Naive thymus-derived CD4-positive, alpha-beta T cell (primary cell): ENCODE measurements around the gene LACC1. TPM values are rescaled to one million over a fixed set of nuclear protein-coding genes. Genes with fewer than 3 reads are reported as not detected.

Experiments
- ATAC-seq: fragments of 150-1000 bp; cut with Tn5 transposase; 2 replicates; pipeline ENCODE4 v1.10.0; 2021; ENCODE audit warnings: mild to moderate bottlenecking, moderate library complexity
- CTCF ChIA-PET: fragments of 350-600 bp; sonication (Branson Sonifier 250); formaldehyde crosslinking; loops from one replicate; lab custom pipeline; 2021; ENCODE audit warnings: antibody characterized with exemption; lab: Charles Lee
- POLR2A ChIA-PET: fragments of 350-600 bp; sonication (Branson Sonifier 250); formaldehyde crosslinking; loops from one replicate; lab custom pipeline; 2021; ENCODE audit warnings: antibody characterized with exemption, inconsistent platforms; lab: Charles Lee
- DNase-seq, 9 donors: peaks; one replicate each; pipeline versions ENCODE4 v3.0.0 to v3.0.0-alpha.2; 2020 to 2022; ENCODE audit warnings: mixed read lengths in 1 of 9
- H3K27ac ChIP-seq: one replicate; pipeline ENCODE4 v1.7.0; 2013; ENCODE audit warnings: mild to moderate bottlenecking, low read depth, low read length, moderate library complexity
- H3K27me3 ChIP-seq, 2 donors: one replicate each; pipeline ENCODE4 v1.7.0; 2013; ENCODE audit warnings: low read length in 2 of 2, mild to moderate bottlenecking in 2 of 2, moderate library complexity in 2 of 2; ENCODE audit not compliant: control insufficient read depth in 2 of 2, insufficient read depth in 2 of 2
- H3K36me3 ChIP-seq, 3 experiments: 1 replicate in 2 of 3; 2 replicates in 1 of 3; pipeline ENCODE4 v1.7.0; 2013; ENCODE audit warnings: low read length in 3 of 3, mild to moderate bottlenecking in 3 of 3, moderate library complexity in 1 of 3; ENCODE audit not compliant: insufficient read depth in 3 of 3, control insufficient read depth in 2 of 3
- H3K4me1 ChIP-seq, 2 donors: one replicate each; pipeline ENCODE4 v1.7.0; 2013; ENCODE audit warnings: low read length in 2 of 2, mild to moderate bottlenecking in 2 of 2, moderate library complexity in 1 of 2; ENCODE audit not compliant: control insufficient read depth in 2 of 2, insufficient read depth in 2 of 2
- H3K4me3 ChIP-seq: 2 replicates; pipeline ENCODE4 v1.7.0; 2013; ENCODE audit warnings: mild to moderate bottlenecking, low read length
- H3K9me3 ChIP-seq, 3 experiments: 1 replicate in 2 of 3; 2 replicates in 1 of 3; pipeline ENCODE4 v1.7.0; 2013; ENCODE audit warnings: low read length in 3 of 3; ENCODE audit not compliant: control insufficient read depth in 2 of 3
- H3K27ac Mint-ChIP-seq, 9 donors: one replicate each; pipeline ENCODE4 v1.8.0; 2020 to 2022; ENCODE audit warnings: mixed read lengths in 9 of 9, mild to moderate bottlenecking in 8 of 9, moderate library complexity in 5 of 9, inconsistent platforms in 2 of 9
- H3K27me3 Mint-ChIP-seq, 5 donors: one replicate each; pipeline ENCODE4 v1.8.0; 2021 to 2022; ENCODE audit warnings: mixed read lengths in 5 of 5, mild to moderate bottlenecking in 1 of 5
- H3K36me3 Mint-ChIP-seq, 5 donors: one replicate each; pipeline ENCODE4 v1.8.0; 2020 to 2022; ENCODE audit warnings: mixed read lengths in 5 of 5, mild to moderate bottlenecking in 3 of 5, inconsistent platforms in 1 of 5
- H3K4me1 Mint-ChIP-seq, 7 donors: one replicate each; pipeline ENCODE4 v1.8.0; 2020 to 2022; ENCODE audit warnings: mixed read lengths in 7 of 7, mild to moderate bottlenecking in 3 of 7, inconsistent platforms in 1 of 7
- H3K4me3 Mint-ChIP-seq, 10 donors: one replicate each; pipeline ENCODE4 v1.8.0; 2020 to 2022; ENCODE audit warnings: mild to moderate bottlenecking in 10 of 10, mixed read lengths in 10 of 10, moderate library complexity in 6 of 10, inconsistent platforms in 2 of 10
- H3K9me3 Mint-ChIP-seq, 11 donors: one replicate each; pipeline ENCODE4 v1.8.0; 2020 to 2022; ENCODE audit warnings: mixed read lengths in 11 of 11, mild to moderate bottlenecking in 4 of 11, inconsistent platforms in 1 of 11, moderate library complexity in 1 of 11
- intact Hi-C, 2 donors: fragments of 100-400 bp; cut with micrococcal nuclease; formaldehyde crosslinking; loops; one replicate each; pipeline ENCODE4 v1.15.1; 2023
- polyA plus RNA-seq, 2 donors: library from polyadenylated mRNA; unstranded; fragments of 300-500 nt; fragmentation: Illumina TruSeq; gene quantifications; one replicate each; pipeline ENCODE4 v1.2.3, GENCODE V29; 2021
- total RNA-seq, 6 experiments: library from RNA in 5 of 6; stranded (reverse) in 5 of 6; gene quantifications; 1 replicate in 5 of 6; 2 replicates in 1 of 6; pipeline ENCODE4 v1.2.3 and lab custom pipeline; 2021 to 2026

LACC1 gene
- total and polyA plus RNA-seq, 7 experiments from 2014 or later, result 0.65 to 5.3 (median 2.8) TPM; not detected in 1

DNA sequence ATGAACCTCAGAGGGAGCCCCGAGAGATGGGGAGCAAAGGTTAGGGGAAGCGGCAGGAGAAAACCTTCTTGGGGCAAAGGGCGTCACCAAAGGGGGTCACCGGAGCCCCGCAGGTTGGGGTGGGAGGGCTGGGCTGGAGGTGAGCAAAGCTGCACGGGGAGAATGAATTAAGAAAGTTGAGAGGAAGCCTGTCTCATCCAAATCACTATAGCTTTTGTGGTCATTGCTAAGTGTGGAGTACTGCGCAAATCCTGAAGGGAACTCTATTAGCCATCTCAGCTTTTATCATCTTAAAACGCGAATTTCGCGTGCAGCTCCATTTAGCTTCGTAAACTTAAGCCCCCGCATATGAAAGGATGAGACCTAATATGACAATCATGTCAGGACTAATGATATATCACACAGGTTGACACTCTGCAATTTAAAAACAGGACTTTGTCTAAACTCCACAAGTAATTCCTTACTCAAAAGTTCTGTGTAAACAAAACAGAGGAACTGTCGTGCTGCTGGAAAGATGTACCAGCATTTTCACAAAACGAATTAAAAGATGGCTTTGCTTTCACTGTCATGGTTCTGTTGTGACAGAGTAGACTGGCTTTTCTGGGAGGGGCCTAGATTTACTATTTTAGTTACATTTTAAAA is 631 bp downstream of the LACC1 start:
- POLR2A ChIA-PET, result interaction anchor here (1.2 to 1.5 kb wide), 2 partner anchors 47 to 394 kb away, joined by 4 to 9 read pairs; no protein-coding TSS in a partner anchor
- peak overlapping the region; percentile 82 to 93 (median 90) for H3K4me3 Mint-ChIP-seq
- Histone ChIP-seq H3K27me3 (no peaks in the 10 kb centered on the region), H3K4me1 (peaks cover 0 to 9% of the 10 kb centered on the region in 2 donors), H3K9me3 (no peaks in the 10 kb centered on the region), H3K4me3 (peak overlapping the region; percentile 60), H3K36me3 (no peaks in the 10 kb centered on the region), H3K27ac (peak overlapping the region; percentile 72)
- ATAC-seq, result no peak
- intact Hi-C loops, result loop anchor here (2.0 to 10.0 kb wide), 3 partner anchors 260 to 696 kb away; partner anchors contain the start of gene TSC22D1 (in 1 of the 2)
- no peaks in the 10 kb centered on the region for H3K9me3 Mint-ChIP-seq
- peak overlapping the region; percentile 34 to 90 (median 80) for H3K27ac Mint-ChIP-seq
- CTCF ChIA-PET, result interaction anchor here (0.6 kb wide), 1 partner anchor 28 kb away, joined by 4 read pairs; no protein-coding TSS in a partner anchor
- peaks cover 0 to 36% (median 4%) of the 10 kb centered on the region in 5 donors for H3K27me3 Mint-ChIP-seq
- peaks cover 0 to 10% (median 0%) of the 10 kb centered on the region in 5 donors for H3K36me3 Mint-ChIP-seq
- peaks cover 15 to 27% (median 23%) of the 10 kb centered on the region in 7 donors for H3K4me1 Mint-ChIP-seq
- DNase-seq, result no peak

DNA sequence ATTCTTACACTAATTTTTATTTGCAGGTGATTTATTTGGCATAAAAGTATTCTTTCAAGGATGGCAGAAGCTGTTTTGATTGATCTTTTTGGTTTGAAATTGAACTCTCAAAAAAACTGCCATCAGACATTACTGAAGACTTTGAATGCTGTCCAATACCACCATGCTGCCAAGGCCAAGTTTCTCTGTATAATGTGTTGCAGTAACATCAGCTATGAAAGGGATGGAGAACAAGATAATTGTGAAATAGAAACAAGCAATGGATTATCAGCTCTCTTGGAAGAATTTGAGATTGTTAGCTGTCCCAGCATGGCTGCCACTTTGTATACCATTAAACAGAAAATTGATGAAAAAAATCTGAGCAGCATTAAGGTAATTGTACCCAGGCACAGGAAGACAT is 1.2 kb downstream of the LACC1 start:
- peaks cover 0 to 9% of the 10 kb centered on the region in 2 donors for H3K4me1 ChIP-seq
- Mint-ChIP-seq H3K27ac (no peak overlapping the region), H3K36me3 (peaks cover 0 to 12% (median 0%) of the 10 kb centered on the region in 5 donors), H3K27me3 (peaks cover 0 to 36% (median 6%) of the 10 kb centered on the region in 5 donors), H3K4me1 (peaks cover 15 to 27% (median 23%) of the 10 kb centered on the region in 7 donors), H3K9me3 (peaks cover 0 to 4% (median 0%) of the 10 kb centered on the region in 11 donors), H3K4me3 (peak overlapping the region in 2 of 10 donors; percentile 82 to 91)
- no peak overlapping the region for H3K4me3 ChIP-seq
- no peaks in the 10 kb centered on the region for H3K36me3 ChIP-seq
- DNase-seq (no peak), ATAC-seq (no peak)
- H3K27me3 ChIP-seq, result no peaks in the 10 kb centered on the region
- no peak overlapping the region for H3K27ac ChIP-seq
- ChIA-PET POLR2A (no interaction called here), CTCF (no interaction called here)
- H3K9me3 ChIP-seq, result no peaks in the 10 kb centered on the region
- intact Hi-C loops, result loop anchor here (2.0 to 10.0 kb wide), 3 partner anchors 260 to 696 kb away; partner anchors contain the start of gene TSC22D1 (in 1 of the 2)

DNA sequence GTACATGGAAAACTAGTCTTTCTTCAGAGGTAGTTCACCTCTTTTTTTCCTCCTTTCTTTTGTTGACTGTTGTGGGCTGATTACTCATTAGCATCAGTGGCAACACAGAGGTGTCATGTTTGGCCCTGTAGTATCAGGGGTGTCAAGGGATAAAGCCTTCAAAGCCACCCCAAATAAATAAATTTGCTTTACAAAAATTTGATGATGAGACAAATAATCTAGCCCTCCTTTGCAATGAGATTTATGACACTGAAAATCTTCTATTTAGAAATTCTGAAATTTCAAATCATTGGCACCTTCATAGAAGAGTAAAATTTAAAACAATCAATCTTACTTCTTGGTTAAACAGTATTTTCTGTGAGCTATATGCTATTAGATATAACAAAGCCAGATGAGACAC is 1.9 kb downstream of the LACC1 start:
- intact Hi-C loops, result loop anchor here (2.0 to 10.0 kb wide), 3 partner anchors 259 to 695 kb away; partner anchors contain the start of gene TSC22D1 (in 1 of the 2)
- H3K4me3 Mint-ChIP-seq, result peak overlapping the region in 3 of 10 donors; percentile 17 to 82 (median 30)

DNA sequence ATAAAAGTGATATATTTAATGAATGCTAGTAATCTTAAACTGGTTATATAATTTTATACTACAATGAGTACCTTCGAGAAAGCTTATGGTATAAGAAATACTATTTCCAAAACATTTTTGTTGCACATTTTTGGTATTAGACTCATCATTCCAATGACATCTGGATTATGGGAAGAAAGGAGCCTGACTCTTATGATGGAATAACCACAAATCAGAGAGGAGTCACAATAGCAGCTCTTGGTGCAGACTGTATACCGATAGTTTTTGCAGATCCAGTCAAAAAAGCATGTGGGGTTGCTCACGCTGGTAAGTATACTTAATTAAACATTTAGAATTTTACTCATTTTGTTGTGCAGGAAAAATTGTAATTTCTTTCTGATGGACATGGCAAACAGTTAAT is 3.9 kb downstream of the LACC1 start:
- peaks cover 0 to 12% (median 0%) of the 10 kb centered on the region in 5 donors for H3K36me3 Mint-ChIP-seq
- Histone ChIP-seq H3K4me1 (peaks cover 0 to 8% of the 10 kb centered on the region in 2 donors), H3K27me3 (no peaks in the 10 kb centered on the region), H3K4me3 (no peak overlapping the region), H3K9me3 (no peaks in the 10 kb centered on the region), H3K27ac (no peak overlapping the region), H3K36me3 (no peaks in the 10 kb centered on the region)
- intact Hi-C loops, result loop anchor here in 1 of 2 donors (10.0 kb wide), 1 partner anchor 261 kb away; no protein-coding TSS in a partner anchor
- POLR2A ChIA-PET, result no interaction called here
- CTCF ChIA-PET, result interaction anchor here (1.1 kb wide), 1 partner anchor 555 kb away, joined by 3 read pairs; no protein-coding TSS in a partner anchor
- peaks cover 0 to 4% (median 0%) of the 10 kb centered on the region in 11 donors for H3K9me3 Mint-ChIP-seq
- H3K4me1 Mint-ChIP-seq, result peaks cover 2 to 17% (median 11%) of the 10 kb centered on the region in 7 donors
- H3K27me3 Mint-ChIP-seq, result peaks cover 0 to 27% (median 11%) of the 10 kb centered on the region in 5 donors
- no peak overlapping the region for H3K27ac Mint-ChIP-seq
- no peak for ATAC-seq
- DNase-seq, result no peak
- H3K4me3 Mint-ChIP-seq, result no peak overlapping the region

More for the DNA sequence above, 1.9 kb downstream of the LACC1 start:
- no peak for DNase-seq
- H3K9me3 Mint-ChIP-seq, result peaks cover 0 to 4% (median 0%) of the 10 kb centered on the region in 11 donors
- H3K9me3 ChIP-seq, result no peaks in the 10 kb centered on the region
- no peak overlapping the region for H3K27ac ChIP-seq
- POLR2A ChIA-PET, result interaction anchor here (1.1 kb wide), 1 partner anchor 697 kb away, joined by 4 read pairs; no protein-coding TSS in a partner anchor
- H3K4me1 ChIP-seq, result peaks cover 0 to 9% of the 10 kb centered on the region in 2 donors
- no peaks in the 10 kb centered on the region for H3K36me3 ChIP-seq
- peaks cover 15 to 27% (median 23%) of the 10 kb centered on the region in 7 donors for H3K4me1 Mint-ChIP-seq
- CTCF ChIA-PET, result no interaction called here
- no peaks in the 10 kb centered on the region for H3K27me3 ChIP-seq
- H3K27me3 Mint-ChIP-seq, result peaks cover 0 to 36% (median 6%) of the 10 kb centered on the region in 5 donors
- ATAC-seq, result no peak
- H3K27ac Mint-ChIP-seq, result no peak overlapping the region
- no peak overlapping the region for H3K4me3 ChIP-seq
- peaks cover 0 to 12% (median 0%) of the 10 kb centered on the region in 5 donors for H3K36me3 Mint-ChIP-seq

DNA sequence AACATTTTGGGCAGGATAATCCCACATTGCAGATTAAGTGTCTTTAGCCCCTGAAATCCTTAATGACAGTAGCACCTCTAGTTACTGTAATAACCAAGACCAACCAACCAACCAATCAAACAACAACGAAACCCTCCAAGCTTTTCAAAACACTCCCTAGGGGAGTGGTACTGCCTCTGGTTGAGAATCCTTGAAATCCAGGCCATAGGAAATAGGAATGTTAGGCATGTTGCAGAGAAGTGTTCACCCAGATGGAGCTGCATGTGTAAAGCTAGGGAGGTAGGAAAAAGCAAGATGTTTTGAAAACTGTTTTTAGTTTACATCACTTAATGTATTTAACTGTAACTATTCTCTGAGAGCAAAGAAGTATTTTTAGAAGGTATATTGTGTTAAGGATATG is 4.5 kb downstream of the LACC1 start:
- no peak overlapping the region for H3K4me3 ChIP-seq
- Mint-ChIP-seq H3K36me3 (peaks cover 0 to 12% (median 0%) of the 10 kb centered on the region in 5 donors), H3K27ac (no peak overlapping the region), H3K9me3 (peaks cover 0 to 4% (median 0%) of the 10 kb centered on the region in 11 donors), H3K27me3 (peaks cover 0 to 26% (median 11%) of the 10 kb centered on the region in 5 donors), H3K4me1 (peaks cover 0 to 15% (median 9%) of the 10 kb centered on the region in 7 donors), H3K4me3 (no peak overlapping the region)
- no peak overlapping the region for H3K27ac ChIP-seq
- H3K9me3 ChIP-seq, result no peaks in the 10 kb centered on the region
- intact Hi-C loops, result loop anchor here in 1 of 2 donors (10.0 kb wide), 1 partner anchor 261 kb away; no protein-coding TSS in a partner anchor
- peaks cover 0 to 5% of the 10 kb centered on the region in 2 donors for H3K4me1 ChIP-seq
- ATAC-seq, result no peak
- ChIA-PET POLR2A (no interaction called here), CTCF (interaction anchor here (1.1 kb wide), 1 partner anchor 554 kb away, joined by 3 read pairs; no protein-coding TSS in a partner anchor)
- no peaks in the 10 kb centered on the region for H3K36me3 ChIP-seq
- H3K27me3 ChIP-seq, result no peaks in the 10 kb centered on the region
- DNase-seq, result no peak

DNA sequence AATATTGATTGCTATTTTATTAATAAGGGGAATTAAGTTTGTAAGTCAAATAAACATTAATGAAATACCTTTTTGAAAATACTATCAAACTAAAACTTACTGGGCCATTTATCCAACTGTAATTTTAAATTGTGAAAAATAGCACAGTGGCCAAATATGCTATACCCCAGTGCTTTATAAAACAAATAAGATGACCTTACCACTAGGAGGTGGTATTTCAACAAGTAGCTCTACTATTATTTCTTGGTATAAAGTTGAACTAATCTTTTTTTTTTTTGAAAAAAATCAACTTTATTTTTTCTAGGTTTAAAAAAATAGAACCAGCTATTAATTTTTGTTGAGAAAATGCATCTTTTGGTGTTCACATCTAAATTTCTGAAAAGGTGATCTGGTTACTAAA is 14.7 kb downstream of the LACC1 start:
- no peak overlapping the region for H3K27ac Mint-ChIP-seq
- H3K4me3 Mint-ChIP-seq, result no peak overlapping the region
- intact Hi-C loops, result no loop called here
- H3K27ac ChIP-seq, result no peak overlapping the region
- no peaks in the 10 kb centered on the region for H3K9me3 ChIP-seq
- H3K9me3 Mint-ChIP-seq, result no peaks in the 10 kb centered on the region
- peaks cover 0 to 27% (median 5%) of the 10 kb centered on the region in 5 donors for H3K27me3 Mint-ChIP-seq
- no peaks in the 10 kb centered on the region for H3K36me3 Mint-ChIP-seq
- ChIA-PET CTCF (interaction anchor here (0.7 to 1.1 kb wide), 2 partner anchors 11 to 919 kb away, joined by 3 to 4 read pairs; no protein-coding TSS in a partner anchor), POLR2A (no interaction called here)
- DNase-seq (no peak), ATAC-seq (no peak)
- H3K36me3 ChIP-seq, result no peaks in the 10 kb centered on the region
- no peaks in the 10 kb centered on the region for H3K27me3 ChIP-seq
- no peak overlapping the region for H3K4me3 ChIP-seq
- no peaks in the 10 kb centered on the region for H3K4me1 ChIP-seq
- no peaks in the 10 kb centered on the region for H3K4me1 Mint-ChIP-seq
